Muscle of leg (tissue), 16 donors: Measurements from ENCODE around the gene ZMYND11. TPM values are rescaled to one million over a fixed set of nuclear protein-coding genes. Genes with fewer than 3 reads are reported as not detected.

Source experiments
- DNase-seq: peaks from one replicate; pipeline ENCODE4 v3.0.0; 2013
- H3K27ac ChIP-seq: one replicate; pipeline ENCODE4 v1.5.1; 2013; ENCODE audit warnings: mild to moderate bottlenecking, low read length, control low read depth
- H3K27me3 ChIP-seq: one replicate; pipeline ENCODE4 v1.6.1; 2013; ENCODE audit warnings: low read length; ENCODE audit not compliant: control insufficient read depth, insufficient read depth
- H3K36me3 ChIP-seq: one replicate; pipeline ENCODE4 v1.6.1; 2013; ENCODE audit warnings: low read length; ENCODE audit not compliant: control insufficient read depth, insufficient read depth
- H3K4me1 ChIP-seq: one replicate; pipeline ENCODE4 v1.6.1; 2013; ENCODE audit warnings: low read length; ENCODE audit not compliant: control insufficient read depth, insufficient read depth
- H3K4me3 ChIP-seq: one replicate; pipeline ENCODE4 v1.5.1; 2013; ENCODE audit warnings: low read length, control low read depth
- H3K9me3 ChIP-seq: replicated peaks from 2 replicates; pipeline ENCODE4 v1.6.1; 2013; ENCODE audit warnings: low read depth, low read length; ENCODE audit not compliant: control insufficient read depth
- WGBS: methylation state at CpG from one replicate; pipeline ENCODE4 v1.1.5; 2013; ENCODE audit warnings: missing lambda C conversion rate; ENCODE audit not compliant: insufficient coverage; 5-methylcytosine and 5-hydroxymethylcytosine counted together
- long read RNA-seq, 11 donors: transcript quantifications; one replicate each; lab custom pipeline, GENCODE V29; 2026
- polyA plus RNA-seq, 8 donors: library from polyadenylated mRNA; unstranded; fragments of 120-200 nt; gene quantifications; one replicate each; pipeline versions ENCODE4 v1.2.1 to v1.2.3, GENCODE V29; 2013; ENCODE audit warnings: inconsistent platforms in 1 of 8, low replicate concordance in 1 of 8; ENCODE audit not compliant: insufficient read length in 8 of 8, insufficient read depth in 1 of 8
- total RNA-seq: library from RNA; stranded (reverse); fragments of 120-200 nt; gene quantifications from one replicate; pipeline ENCODE4 v1.2.4, GENCODE V29; 2013

ZMYND11 gene
- total RNA-seq (58.3 TPM), polyA plus RNA-seq (10 to 100 TPM; 45.5 to 67.4 (median 56.9) TPM)
- long read RNA-seq, donor 1, partial matches to known transcripts = 0 of 1 reads
- long read RNA-seq, donor 1, other reads (novel, unspliced or antisense) = 0 of 1 reads
- long read RNA-seq, donor 2 = 0 reads
- long read RNA-seq, donor 3, partial matches to known transcripts = 9 of 15 reads
- long read RNA-seq, donor 3, other reads (novel, unspliced or antisense) = 6 of 15 reads
- long read RNA-seq, donor 4, full-length matches to known transcripts = 2 of 2 reads
- long read RNA-seq, donor 4, partial matches to known transcripts = 0 of 2 reads
- long read RNA-seq, donor 4, other reads (novel, unspliced or antisense) = 0 of 2 reads
- long read RNA-seq, donor 5, full-length matches to known transcripts = 6 of 30 reads
- long read RNA-seq, donor 5, partial matches to known transcripts = 14 of 30 reads
- long read RNA-seq, donor 5, other reads (novel, unspliced or antisense) = 10 of 30 reads
- long read RNA-seq, donor 6, partial matches to known transcripts = 39 of 42 reads
- long read RNA-seq, donor 6, other reads (novel, unspliced or antisense) = 0 of 42 reads
- long read RNA-seq, donor 7, partial matches to known transcripts = 10 of 17 reads
- long read RNA-seq, donor 7, other reads (novel, unspliced or antisense) = 7 of 17 reads
- long read RNA-seq, donor 8, partial matches to known transcripts = 0 of 2 reads
- long read RNA-seq, donor 8, other reads (novel, unspliced or antisense) = 0 of 2 reads
- long read RNA-seq, donor 9, partial matches to known transcripts = 5 of 5 reads
- long read RNA-seq, donor 9, other reads (novel, unspliced or antisense) = 0 of 5 reads
- long read RNA-seq, donor 10, partial matches to known transcripts = 0 of 4 reads
- long read RNA-seq, donor 10, other reads (novel, unspliced or antisense) = 0 of 4 reads
- long read RNA-seq, donor 11, full-length matches to known transcripts = 3 of 3 reads
- long read RNA-seq, donor 11, partial matches to known transcripts = 0 of 3 reads
- long read RNA-seq, donor 11, other reads (novel, unspliced or antisense) = 0 of 3 reads

DNA sequence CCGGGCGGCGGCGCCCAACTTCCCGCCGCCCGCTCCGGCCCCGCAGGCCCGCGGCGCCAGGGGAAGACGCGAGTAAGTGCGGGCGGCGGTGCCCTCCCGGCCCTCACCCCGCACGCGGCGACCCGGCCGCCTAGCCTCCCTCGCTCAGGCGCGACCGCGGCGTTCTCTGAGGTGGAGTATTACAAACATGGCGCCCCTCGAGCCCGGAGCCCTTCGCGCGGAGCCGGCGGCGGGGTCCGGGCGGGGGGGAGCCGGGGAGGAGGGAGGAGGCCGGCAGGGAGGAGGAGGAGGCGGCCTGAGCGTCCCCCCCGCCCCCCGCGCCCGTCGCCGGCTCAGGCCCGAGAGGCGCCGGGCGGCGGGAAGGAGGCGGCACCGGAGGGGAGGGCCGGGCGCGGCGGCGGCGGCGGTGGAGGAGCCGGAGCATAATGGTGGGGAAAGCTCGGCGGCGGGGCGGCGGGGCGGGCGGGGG, at the start of gene ZMYND11:
Gene ZMYND11, plus strand, starts transcription at position 324 of the 469 bp plus-strand sequence. CDS start 44,558 bp downstream, outside the sequence.
- Histone ChIP-seq H3K4me3 (peak within 1 kb of the TSS; percentile 65), H3K36me3 (no peaks in the 10 kb centered on the region), H3K9me3 (no peaks in the 10 kb centered on the region), H3K27ac (peak within 1 kb of the TSS; percentile 79), H3K4me1 (peaks cover 16% of the 10 kb centered on the region), H3K27me3 (no peaks in the 10 kb centered on the region)
- under 1% methylated on average over 49 of the region's 73 CpGs for WGBS
- DNase-seq = peak; percentile 91

DNA sequence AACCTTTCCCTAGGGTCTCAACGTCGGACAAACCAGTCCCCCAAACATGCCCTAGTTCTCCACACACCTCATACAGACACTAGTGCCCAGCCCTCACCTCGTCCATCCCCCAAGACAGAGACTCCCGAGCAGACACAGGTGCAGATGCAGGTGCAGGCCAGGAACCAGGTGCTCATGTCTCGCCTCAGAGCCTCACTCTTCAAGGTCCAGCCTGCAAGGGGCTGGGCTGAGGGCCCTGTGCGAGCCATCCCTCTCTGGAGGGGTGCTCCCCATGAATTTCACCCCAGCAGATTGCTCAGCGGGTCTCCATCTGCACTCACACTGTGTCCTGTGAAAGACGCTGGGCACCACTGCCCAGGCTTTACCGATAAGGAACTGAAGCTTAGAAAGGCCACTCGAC, 49.2 kb upstream of the ZMYND11 start:
- no peak overlapping the region for H3K27ac ChIP-seq
- DNase-seq = no peak
- H3K4me1 ChIP-seq = no peaks in the 10 kb centered on the region
- 78% methylated on average over 6 of the region's 10 CpGs for WGBS
- no peak overlapping the region for H3K4me3 ChIP-seq
- H3K36me3 ChIP-seq = no peaks in the 10 kb centered on the region
- H3K27me3 ChIP-seq = no peaks in the 10 kb centered on the region
- no peaks in the 10 kb centered on the region for H3K9me3 ChIP-seq

DNA sequence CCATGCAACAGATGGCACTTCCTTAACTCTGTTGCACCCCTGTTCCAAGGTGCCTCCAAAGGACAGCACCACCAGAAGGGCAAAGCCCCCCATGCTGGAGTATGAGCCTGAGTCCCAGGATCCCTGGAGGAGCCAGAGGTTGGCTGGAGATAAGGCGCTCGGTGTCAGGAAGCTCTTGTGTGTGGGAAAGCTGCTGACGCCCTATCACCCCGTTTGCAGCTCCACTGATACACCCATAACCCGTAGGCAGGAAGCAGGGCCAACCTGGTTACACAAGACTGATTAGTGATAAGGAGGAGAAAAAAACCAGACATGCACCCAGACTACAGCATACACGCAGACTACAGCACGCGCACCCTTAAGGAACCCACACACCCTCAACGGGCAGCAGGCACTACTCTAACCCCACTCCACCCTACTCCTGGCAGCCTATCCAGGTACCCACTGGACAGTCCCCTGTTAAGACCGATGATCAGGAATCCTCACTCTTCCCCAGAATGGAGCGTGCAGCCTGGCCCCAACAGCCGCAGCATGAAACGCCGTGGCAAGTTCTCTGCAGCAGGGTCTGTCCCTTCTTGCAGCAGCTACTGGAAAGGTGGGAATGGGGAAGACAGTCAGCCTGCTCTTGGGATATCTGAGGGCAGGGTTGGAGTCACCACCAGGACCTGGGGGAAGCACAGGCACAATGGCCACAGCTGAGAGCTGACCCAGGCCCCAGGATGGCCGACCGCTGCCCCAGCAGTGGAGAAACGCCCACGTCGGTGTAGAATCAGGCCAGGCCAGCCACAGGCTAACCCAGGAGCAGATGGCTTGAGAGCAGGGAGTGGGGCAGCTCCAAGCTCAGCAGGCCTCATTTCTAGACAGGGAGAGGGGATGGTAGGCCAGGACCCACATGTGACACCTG, 47.8 kb upstream of the ZMYND11 start:
- no peaks in the 10 kb centered on the region for H3K9me3 ChIP-seq
- DNase-seq = no peak
- H3K36me3 ChIP-seq = no peaks in the 10 kb centered on the region
- no peak overlapping the region for H3K4me3 ChIP-seq
- WGBS = 69% methylated on average over 11 of the region's 19 CpGs
- no peak overlapping the region for H3K27ac ChIP-seq
- H3K27me3 ChIP-seq = no peaks in the 10 kb centered on the region
- no peaks in the 10 kb centered on the region for H3K4me1 ChIP-seq

DNA sequence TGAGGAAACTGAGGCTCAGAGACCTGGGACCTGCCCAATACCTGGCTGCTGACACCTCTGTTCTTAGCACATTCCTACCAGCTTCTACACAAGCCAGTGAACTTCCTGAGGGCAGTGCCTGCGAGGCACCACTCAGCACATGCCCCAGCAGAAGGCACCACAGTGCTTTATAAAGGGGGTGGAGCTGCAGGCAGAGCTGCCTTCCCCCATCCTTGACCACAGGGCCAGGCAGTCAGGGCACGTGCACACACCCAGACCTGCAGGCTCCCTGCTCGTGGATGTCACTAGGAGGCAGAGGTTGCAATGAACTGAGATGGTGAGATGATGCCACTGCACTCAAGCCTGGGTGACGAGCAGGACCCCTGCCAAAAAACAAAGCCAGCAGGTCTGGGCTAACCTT, 47.0 kb upstream of the ZMYND11 start:
- no peaks in the 10 kb centered on the region for H3K27me3 ChIP-seq
- H3K4me3 ChIP-seq = no peak overlapping the region
- H3K36me3 ChIP-seq = no peaks in the 10 kb centered on the region
- no CpG with 5 or more reads among the region's 4 CpGs for WGBS
- DNase-seq = no peak
- H3K27ac ChIP-seq = no peak overlapping the region
- no peaks in the 10 kb centered on the region for H3K4me1 ChIP-seq
- H3K9me3 ChIP-seq = no peaks in the 10 kb centered on the region

DNA sequence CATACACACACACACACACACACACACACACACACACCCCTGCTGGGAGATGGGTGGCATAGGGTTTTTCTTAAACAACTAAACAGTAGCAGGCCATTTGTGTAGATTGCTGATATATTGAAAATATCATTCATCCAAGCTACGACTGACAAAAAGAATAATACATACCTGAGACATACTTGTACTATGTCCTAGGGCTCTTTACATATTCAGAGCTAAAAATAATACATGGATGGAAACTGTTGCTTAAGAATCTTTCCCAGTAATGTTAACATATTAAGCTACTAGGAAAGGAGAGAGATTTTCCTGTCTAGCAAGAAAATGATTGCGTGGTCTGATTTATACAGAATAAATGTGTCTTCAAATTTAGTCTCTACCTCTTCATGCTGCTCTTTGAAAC, 46.0 kb upstream of the ZMYND11 start:
- H3K4me3 ChIP-seq = no peak overlapping the region
- no CpG with 5 or more reads among the region's 2 CpGs for WGBS
- H3K36me3 ChIP-seq = no peaks in the 10 kb centered on the region
- H3K4me1 ChIP-seq = no peaks in the 10 kb centered on the region
- H3K27ac ChIP-seq = no peak overlapping the region
- DNase-seq = no peak
- H3K9me3 ChIP-seq = no peaks in the 10 kb centered on the region
- no peaks in the 10 kb centered on the region for H3K27me3 ChIP-seq

DNA sequence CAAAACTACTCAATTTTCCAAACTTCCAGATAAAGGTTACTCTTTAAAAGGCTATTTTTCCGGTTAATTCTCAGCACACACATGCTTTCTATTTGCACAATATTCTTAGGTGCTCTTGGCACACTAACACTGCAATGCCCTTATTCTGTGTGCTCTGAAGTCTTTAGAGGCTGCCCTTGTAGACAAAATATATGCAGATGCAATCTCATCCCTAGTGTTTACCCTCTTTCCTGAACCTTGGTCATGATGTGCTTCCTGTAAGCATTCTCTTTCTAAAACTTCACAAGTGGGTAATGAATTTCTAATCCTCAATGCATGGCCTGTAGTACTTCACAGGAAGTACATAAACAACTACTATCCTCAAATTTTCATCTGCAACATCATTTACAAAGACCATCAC, 45.1 kb upstream of the ZMYND11 start:
- Histone ChIP-seq H3K4me3 (no peak overlapping the region), H3K9me3 (peaks cover 5% of the 10 kb centered on the region), H3K27me3 (no peaks in the 10 kb centered on the region), H3K4me1 (no peaks in the 10 kb centered on the region), H3K27ac (no peak overlapping the region), H3K36me3 (no peaks in the 10 kb centered on the region)
- DNase-seq = no peak
- 100% methylated on average over 1 of the region's 1 CpG for WGBS

DNA sequence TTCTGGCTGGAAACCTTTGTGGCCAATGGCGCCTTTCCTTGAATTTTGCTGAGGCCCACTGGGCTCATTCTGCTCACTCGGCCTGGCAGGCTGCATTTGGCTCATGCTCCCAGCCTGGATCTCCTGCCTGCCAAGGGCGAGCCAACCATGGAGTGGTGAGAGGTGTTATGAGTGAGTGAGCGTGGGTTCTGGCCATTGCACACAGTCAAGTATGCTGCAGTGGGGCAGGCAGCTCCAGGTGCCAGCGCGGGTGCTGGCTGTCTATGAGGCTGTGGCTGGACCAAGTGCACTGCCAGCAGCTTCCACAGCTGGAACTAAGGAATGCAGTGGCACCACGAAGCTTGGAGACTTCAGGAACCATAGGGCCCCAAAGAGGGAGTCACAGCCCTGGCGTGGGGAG, 43.9 kb upstream of the ZMYND11 start:
- WGBS = 83% methylated on average over 8 of the region's 8 CpGs
- Histone ChIP-seq H3K27ac (no peak overlapping the region), H3K36me3 (no peaks in the 10 kb centered on the region), H3K4me1 (no peaks in the 10 kb centered on the region), H3K4me3 (no peak overlapping the region), H3K9me3 (peaks cover 11% of the 10 kb centered on the region), H3K27me3 (no peaks in the 10 kb centered on the region)
- no peak for DNase-seq

DNA sequence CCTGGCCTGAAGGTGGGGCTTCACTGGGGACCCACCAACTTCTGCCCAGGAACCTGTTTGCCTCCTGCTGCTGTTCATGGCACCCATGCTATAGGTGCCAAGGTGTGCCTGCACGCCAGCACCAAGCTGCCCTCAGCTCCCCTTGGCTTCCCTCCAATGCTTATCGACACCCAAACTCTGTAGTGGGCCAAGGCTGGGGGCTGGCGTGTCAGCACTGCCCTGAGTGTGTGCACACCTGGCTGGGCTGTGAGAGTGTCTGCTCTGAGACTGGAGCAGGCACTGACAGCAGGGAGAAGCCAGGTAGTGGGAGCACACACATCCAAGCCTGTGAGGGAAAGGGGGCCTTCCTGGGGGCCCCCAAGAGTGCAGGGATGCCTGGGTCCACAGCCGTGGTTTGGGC, 43.1 kb upstream of the ZMYND11 start:
- Histone ChIP-seq H3K27ac (no peak overlapping the region), H3K4me1 (no peaks in the 10 kb centered on the region), H3K9me3 (peaks cover 12% of the 10 kb centered on the region), H3K4me3 (no peak overlapping the region), H3K27me3 (no peaks in the 10 kb centered on the region), H3K36me3 (no peaks in the 10 kb centered on the region)
- WGBS = no CpG with 5 or more reads among the region's 4 CpGs
- no peak for DNase-seq

DNA sequence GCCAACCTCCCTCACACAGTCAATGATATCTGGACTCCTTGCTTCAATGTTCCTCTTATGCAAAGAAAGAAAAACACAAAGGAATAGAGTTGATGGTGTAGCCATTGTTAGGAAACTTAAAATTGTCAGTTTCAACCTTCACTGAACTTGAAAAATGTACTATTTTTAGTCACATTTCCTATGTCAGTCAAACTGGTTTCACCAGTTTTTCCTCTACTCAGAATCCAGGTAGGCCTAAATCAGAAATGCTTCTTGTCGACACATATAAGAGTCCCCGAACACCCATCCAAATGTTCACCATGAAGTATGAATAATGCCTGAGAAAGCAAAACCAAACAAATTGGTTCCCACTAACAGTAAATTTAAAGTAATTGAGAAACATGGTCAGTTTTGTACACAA, 42.4 kb upstream of the ZMYND11 start:
- peaks cover 12% of the 10 kb centered on the region for H3K9me3 ChIP-seq
- no peaks in the 10 kb centered on the region for H3K27me3 ChIP-seq
- no peak overlapping the region for H3K4me3 ChIP-seq
- H3K4me1 ChIP-seq = no peaks in the 10 kb centered on the region
- WGBS = no CpG with 5 or more reads among the region's 2 CpGs
- H3K36me3 ChIP-seq = no peaks in the 10 kb centered on the region
- DNase-seq = no peak
- H3K27ac ChIP-seq = no peak overlapping the region
